ENCODE data around the gene MBD4.
"Not testable (repeated sequence)": the region's sequence is repeated elsewhere in the genome, so short reads cannot be mapped to it uniquely, and the experiment has no call there.

MBD4 gene

GRCh38 chr3:129439817-129440617, at the start of gene MBD4, which contains the start of gene IFT122:
MBD4 (minus strand) TSS chr3:129439948; CDS start chr3:129439833, 115 bp downstream.
IFT122 (plus strand) TSS chr3:129440224; CDS start chr3:129440331, 107 bp downstream.
- peak; percentile 100 for DNase-seq

GRCh38 chr3:129489258-129489657, 49.5 kb upstream of the MBD4 start:
- DNase-seq, result not testable (repeated sequence)

- not testable (repeated sequence) for DNase-seq
These were observed 48.2 kb upstream of the MBD4 start for GRCh38 chr3:129487868-129488335.

GRCh38 chr3:129487183-129487867, 47.6 kb upstream of the MBD4 start:
- DNase-seq, result no peak

GRCh38 chr3:129486664-129487035, 46.9 kb upstream of the MBD4 start:
- DNase-seq, result no peak

GRCh38 chr3:129485721-129486663, 46.2 kb upstream of the MBD4 start:
- no peak for DNase-seq

- DNase-seq, result not testable (repeated sequence)
These were observed 45.4 kb upstream of the MBD4 start for GRCh38 chr3:129485146-129485545.

- no peak for DNase-seq
These were observed 44.1 kb upstream of the MBD4 start for GRCh38 chr3:129483870-129484269.

GRCh38 chr3:129482721-129483120, 43.0 kb upstream of the MBD4 start:
- no peak for DNase-seq

GRCh38 chr3:129481766-129482332, 42.1 kb upstream of the MBD4 start:
- no peak for DNase-seq

GRCh38 chr3:129481225-129481765, 41.5 kb upstream of the MBD4 start:
- not testable (repeated sequence) for DNase-seq

- DNase-seq, result no peak
These were observed 36.8 kb upstream of the MBD4 start for GRCh38 chr3:129476586-129476985.

GRCh38 chr3:129475863-129476262, 36.1 kb upstream of the MBD4 start:
- DNase-seq, result no peak

GRCh38 chr3:129474984-129475804, 35.4 kb upstream of the MBD4 start:
- no peak for DNase-seq

GRCh38 chr3:129473769-129474152, 34.0 kb upstream of the MBD4 start:
- no peak for DNase-seq

GRCh38 chr3:129473067-129473768, 33.5 kb upstream of the MBD4 start:
- no peak for DNase-seq

- no peak for DNase-seq
These were observed 31.1 kb upstream of the MBD4 start for GRCh38 chr3:129470861-129471260.

- no peak for DNase-seq
These were observed 29.3 kb upstream of the MBD4 start for GRCh38 chr3:129469026-129469425.

- DNase-seq, result no peak
These were observed 28.2 kb upstream of the MBD4 start for GRCh38 chr3:129467932-129468331.

- DNase-seq, result no peak
These were observed 24.0 kb upstream of the MBD4 start for GRCh38 chr3:129463716-129464115.

GRCh38 chr3:129463094-129463493, 23.3 kb upstream of the MBD4 start:
- DNase-seq, result no peak
